Activated CD4-positive, alpha-beta T cell treated with anti-CD3 and anti-CD28 coated beads, Interleukin-2, amount 10 ng/mL, durations not matched to agents 24 days and 14 days (primary cell): ENCODE measurements around the gene NOL9. TPM values are rescaled to one million over a fixed set of nuclear protein-coding genes. Genes with fewer than 3 reads are reported as not detected.

Experiments
- DNase-seq: peaks from one replicate; pipeline ENCODE4 v3.0.0; 2022
- H3K27ac Mint-ChIP-seq: one replicate; pipeline ENCODE4 v1.8.0; 2022; ENCODE audit warnings: mild to moderate bottlenecking, mixed read lengths
- H3K27me3 Mint-ChIP-seq: one replicate; pipeline ENCODE4 v1.8.0; 2022; ENCODE audit warnings: mixed read lengths
- H3K36me3 Mint-ChIP-seq: one replicate; pipeline ENCODE4 v1.8.0; 2022; ENCODE audit warnings: low read depth, mild to moderate bottlenecking, mixed read lengths
- H3K4me1 Mint-ChIP-seq: one replicate; pipeline ENCODE4 v1.8.0; 2021; ENCODE audit warnings: mixed read lengths
- H3K4me3 Mint-ChIP-seq: one replicate; pipeline ENCODE4 v1.8.0; 2022; ENCODE audit warnings: mild to moderate bottlenecking, moderate library complexity, mixed read lengths
- H3K9me3 Mint-ChIP-seq: one replicate; pipeline ENCODE4 v1.8.0; 2021; ENCODE audit warnings: mixed read lengths
- intact Hi-C: fragments of 100-400 bp; cut with micrococcal nuclease; formaldehyde crosslinking; loops from one replicate; pipeline ENCODE4 v1.15.1; 2023
- total RNA-seq: library from RNA; stranded (reverse); gene quantifications from 2 replicates; pipeline ENCODE4 v1.2.3, GENCODE V29; 2022

The NOL9 gene
- total RNA-seq, 1 donor from 2014 or later, result 59.2 TPM

GRCh38 chr1:6536291-6536690, 18.0 kb downstream of the NOL9 start:
- H3K36me3 Mint-ChIP-seq, result peaks cover 36% of the 10 kb centered on the region
- H3K4me3 Mint-ChIP-seq, result no peak overlapping the region
- no peak overlapping the region for H3K27ac Mint-ChIP-seq
- DNase-seq, result no peak
- peaks cover 5% of the 10 kb centered on the region for H3K4me1 Mint-ChIP-seq
- intact Hi-C loops, result no loop called here
- H3K9me3 Mint-ChIP-seq, result no peaks in the 10 kb centered on the region
- no peaks in the 10 kb centered on the region for H3K27me3 Mint-ChIP-seq

- Mint-ChIP-seq H3K27ac (no peak overlapping the region), H3K36me3 (peaks cover 40% of the 10 kb centered on the region), H3K27me3 (no peaks in the 10 kb centered on the region), H3K4me1 (peaks cover 5% of the 10 kb centered on the region), H3K4me3 (no peak overlapping the region), H3K9me3 (no peaks in the 10 kb centered on the region)
- no peak for DNase-seq
- intact Hi-C loops, result no loop called here
Measured at GRCh38 chr1:6535214-6535613, 19.1 kb downstream of the NOL9 start.

- no peak for DNase-seq
- intact Hi-C loops, result no loop called here
- no peaks in the 10 kb centered on the region for H3K9me3 Mint-ChIP-seq
- H3K36me3 Mint-ChIP-seq, result peaks cover 39% of the 10 kb centered on the region
- no peaks in the 10 kb centered on the region for H3K27me3 Mint-ChIP-seq
- H3K27ac Mint-ChIP-seq, result no peak overlapping the region
- no peak overlapping the region for H3K4me3 Mint-ChIP-seq
- H3K4me1 Mint-ChIP-seq, result peaks cover 3% of the 10 kb centered on the region
Measured at GRCh38 chr1:6534248-6534822, 20.0 kb downstream of the NOL9 start.

- no peak overlapping the region for H3K27ac Mint-ChIP-seq
Measured at GRCh38 chr1:6531996-6532395, 22.3 kb downstream of the NOL9 start.

GRCh38 chr1:6530504-6531160, 23.7 kb downstream of the NOL9 start:
- peaks cover 3% of the 10 kb centered on the region for H3K4me1 Mint-ChIP-seq
- intact Hi-C loops, result no loop called here
- DNase-seq, result no peak
- peaks cover 59% of the 10 kb centered on the region for H3K36me3 Mint-ChIP-seq
- no peak overlapping the region for H3K4me3 Mint-ChIP-seq
- no peaks in the 10 kb centered on the region for H3K27me3 Mint-ChIP-seq
- no peaks in the 10 kb centered on the region for H3K9me3 Mint-ChIP-seq
- H3K27ac Mint-ChIP-seq, result no peak overlapping the region

More at GRCh38 chr1:6531996-6532395, 22.3 kb downstream of the NOL9 start:
- no peak overlapping the region for H3K4me3 Mint-ChIP-seq
- H3K27me3 Mint-ChIP-seq, result no peaks in the 10 kb centered on the region
- peaks cover 53% of the 10 kb centered on the region for H3K36me3 Mint-ChIP-seq
- DNase-seq, result no peak
- intact Hi-C loops, result no loop called here
- H3K4me1 Mint-ChIP-seq, result peaks cover 3% of the 10 kb centered on the region
- no peaks in the 10 kb centered on the region for H3K9me3 Mint-ChIP-seq

- peaks cover 67% of the 10 kb centered on the region for H3K36me3 Mint-ChIP-seq
- no peak for DNase-seq
- H3K27me3 Mint-ChIP-seq, result no peaks in the 10 kb centered on the region
- no peak overlapping the region for H3K4me3 Mint-ChIP-seq
- H3K27ac Mint-ChIP-seq, result no peak overlapping the region
- intact Hi-C loops, result no loop called here
- H3K4me1 Mint-ChIP-seq, result peaks cover 1% of the 10 kb centered on the region
- no peaks in the 10 kb centered on the region for H3K9me3 Mint-ChIP-seq
Measured at GRCh38 chr1:6528492-6528891, 25.8 kb downstream of the NOL9 start.

- peaks cover 1% of the 10 kb centered on the region for H3K4me1 Mint-ChIP-seq
- no peak overlapping the region for H3K27ac Mint-ChIP-seq
- DNase-seq, result no peak
- H3K9me3 Mint-ChIP-seq, result no peaks in the 10 kb centered on the region
- intact Hi-C loops, result no loop called here
- peaks cover 49% of the 10 kb centered on the region for H3K36me3 Mint-ChIP-seq
- H3K27me3 Mint-ChIP-seq, result no peaks in the 10 kb centered on the region
- no peak overlapping the region for H3K4me3 Mint-ChIP-seq
Measured at GRCh38 chr1:6526316-6526715, 28.0 kb downstream of the NOL9 start.

- intact Hi-C loops, result no loop called here
- no peak overlapping the region for H3K4me3 Mint-ChIP-seq
- H3K4me1 Mint-ChIP-seq, result peaks cover 1% of the 10 kb centered on the region
- no peaks in the 10 kb centered on the region for H3K9me3 Mint-ChIP-seq
- DNase-seq, result no peak
- peaks cover 36% of the 10 kb centered on the region for H3K36me3 Mint-ChIP-seq
- no peaks in the 10 kb centered on the region for H3K27me3 Mint-ChIP-seq
- no peak overlapping the region for H3K27ac Mint-ChIP-seq
Measured at GRCh38 chr1:6523566-6523965, 30.7 kb downstream of the NOL9 start.

GRCh38 chr1:6521536-6521935, 32.8 kb downstream of the NOL9 start:
- DNase-seq, result no peak
- Mint-ChIP-seq H3K27me3 (no peaks in the 10 kb centered on the region), H3K36me3 (peaks cover 21% of the 10 kb centered on the region), H3K4me3 (no peak overlapping the region), H3K4me1 (peaks cover 1% of the 10 kb centered on the region), H3K27ac (no peak overlapping the region), H3K9me3 (no peaks in the 10 kb centered on the region)
- intact Hi-C loops, result no loop called here

GRCh38 chr1:6519935-6520671, 34.2 kb downstream of the NOL9 start:
- Mint-ChIP-seq H3K4me3 (no peak overlapping the region), H3K27me3 (no peaks in the 10 kb centered on the region), H3K9me3 (no peaks in the 10 kb centered on the region), H3K36me3 (peaks cover 11% of the 10 kb centered on the region), H3K27ac (no peak overlapping the region), H3K4me1 (peaks cover 1% of the 10 kb centered on the region)
- intact Hi-C loops, result no loop called here
- DNase-seq, result no peak

GRCh38 chr1:6519491-6519934, 34.8 kb downstream of the NOL9 start:
- no peak for DNase-seq
- Mint-ChIP-seq H3K36me3 (peaks cover 10% of the 10 kb centered on the region), H3K27ac (no peak overlapping the region), H3K4me3 (no peak overlapping the region), H3K9me3 (no peaks in the 10 kb centered on the region), H3K27me3 (no peaks in the 10 kb centered on the region), H3K4me1 (peaks cover 1% of the 10 kb centered on the region)
- intact Hi-C loops, result no loop called here

- Mint-ChIP-seq H3K36me3 (peaks cover 2% of the 10 kb centered on the region), H3K27me3 (no peaks in the 10 kb centered on the region), H3K27ac (no peak overlapping the region), H3K9me3 (no peaks in the 10 kb centered on the region), H3K4me1 (no peaks in the 10 kb centered on the region), H3K4me3 (no peak overlapping the region)
- DNase-seq, result no peak
- intact Hi-C loops, result no loop called here
Measured at GRCh38 chr1:6517435-6517851, 36.9 kb downstream of the NOL9 start.

- Mint-ChIP-seq H3K36me3 (peaks cover under 1% of the 10 kb centered on the region), H3K4me3 (no peak overlapping the region), H3K4me1 (no peaks in the 10 kb centered on the region), H3K27me3 (no peaks in the 10 kb centered on the region), H3K9me3 (no peaks in the 10 kb centered on the region), H3K27ac (no peak overlapping the region)
- intact Hi-C loops, result no loop called here
- DNase-seq, result no peak
Measured at GRCh38 chr1:6515771-6516170, 38.5 kb downstream of the NOL9 start.

- intact Hi-C loops, result no loop called here
- DNase-seq, result no peak
- Mint-ChIP-seq H3K4me1 (no peaks in the 10 kb centered on the region), H3K27ac (no peak overlapping the region), H3K36me3 (no peaks in the 10 kb centered on the region), H3K27me3 (no peaks in the 10 kb centered on the region), H3K4me3 (no peak overlapping the region), H3K9me3 (no peaks in the 10 kb centered on the region)
Measured at GRCh38 chr1:6513320-6513801, 41.0 kb downstream of the NOL9 start.
